Neural cell (in vitro differentiated cells): ENCODE data around the gene FCAMR.

ENCODE experiments used
- CTCF ChIP-seq: fragments of 450-650 bp; IDR thresholded peaks from 2 replicates; pipeline ENCODE4 v1.5.1; 2014; ENCODE audit warnings: antibody characterized with exemption, mild to moderate bottlenecking, moderate library complexity; ENCODE audit not compliant: poor library complexity, severe bottlenecking
- EP300 ChIP-seq: fragments of 450-650 bp; conservative IDR thresholded peaks from 2 replicates; pipeline ENCODE4 v1.6.1; 2014; ENCODE audit warnings: antibody characterized with exemption, mild to moderate bottlenecking, moderate library complexity; ENCODE audit not compliant: poor library complexity, severe bottlenecking
- EZH2 ChIP-seq: fragments of 200-600, 300-800 bp; shearing (Covaris generic), sonication (generic); IDR thresholded peaks from 2 replicates; pipeline ENCODE4 v1.6.1; 2014; ENCODE audit warnings: antibody characterized with exemption, low read length, borderline replicate concordance, mild to moderate bottlenecking; ENCODE audit not compliant: insufficient read depth, poor library complexity, severe bottlenecking
- MXI1 ChIP-seq: fragments of 450-650 bp; conservative IDR thresholded peaks from 2 replicates; pipeline ENCODE4 v1.6.1; 2014; ENCODE audit warnings: antibody characterized with exemption, mild to moderate bottlenecking; ENCODE audit not compliant: poor library complexity, severe bottlenecking
- POLR2AphosphoS5 ChIP-seq: IDR thresholded peaks from 2 replicates; pipeline ENCODE4 v1.6.1; 2012
- RAD21 ChIP-seq: fragments of 450-650 bp; conservative IDR thresholded peaks from 2 replicates; pipeline ENCODE4 v1.6.1; 2014; ENCODE audit warnings: antibody characterized with exemption, mild to moderate bottlenecking, moderate library complexity
- REST ChIP-seq: IDR thresholded peaks from 2 replicates; pipeline ENCODE4 v1.6.1; 2012; ENCODE audit warnings: borderline replicate concordance
- SMC3 ChIP-seq: fragments of 450-650 bp; conservative IDR thresholded peaks from 2 replicates; pipeline ENCODE4 v1.6.1; 2014; ENCODE audit warnings: antibody characterized with exemption, mild to moderate bottlenecking, moderate library complexity; ENCODE audit not compliant: poor library complexity

- no peak for TF ChIP-seq RAD21
- TF ChIP-seq POLR2AphosphoS5 = no peak
- TF ChIP-seq CTCF = no peak
- no peak for TF ChIP-seq EZH2
- no peak for TF ChIP-seq EP300
- TF ChIP-seq SMC3 = no peak
- TF ChIP-seq REST = no peak
- no peak for TF ChIP-seq MXI1
These were observed 44.0 kb downstream of the FCAMR start for GRCh38 chr1:206926286-206926685.
